Activated CD4-positive, alpha-beta T cell treated with anti-CD3 and anti-CD28 coated beads, Interleukin-2, amount 10 ng/mL, durations not matched to agents 7 days and 5 days (primary cell): ENCODE data around the gene TNFRSF13B. TPM values are rescaled to one million over a fixed set of nuclear protein-coding genes. Genes with fewer than 3 reads are reported as not detected.
A peak's percentile ranks its signal among the peaks of the same experiment; 100 is the strongest.
"Not testable (repeated sequence)": the region's sequence is repeated elsewhere in the genome, so short reads cannot be mapped to it uniquely, and the experiment has no call there.

Experiments
- CTCF ChIA-PET: fragments of 350-600 bp; sonication (Branson Sonifier 250); formaldehyde crosslinking; loops from one replicate; lab custom pipeline; 2021; ENCODE audit warnings: antibody characterized with exemption; lab: Charles Lee
- POLR2A ChIA-PET: fragments of 350-600 bp; sonication (Branson Sonifier 250); formaldehyde crosslinking; loops from one replicate; lab custom pipeline; 2021; ENCODE audit warnings: antibody characterized with exemption; lab: Charles Lee
- DNase-seq: peaks from one replicate; pipeline ENCODE4 v3.0.0-alpha.2; 2020
- H3K27ac Mint-ChIP-seq: one replicate; pipeline ENCODE4 v1.8.0; 2021; ENCODE audit warnings: mild to moderate bottlenecking, moderate library complexity, mixed read lengths
- H3K27me3 Mint-ChIP-seq: one replicate; pipeline ENCODE4 v1.8.0; 2021; ENCODE audit warnings: mixed read lengths
- H3K36me3 Mint-ChIP-seq: one replicate; pipeline ENCODE4 v1.8.0; 2021; ENCODE audit warnings: low read depth, mixed read lengths
- H3K4me1 Mint-ChIP-seq: one replicate; pipeline ENCODE4 v1.8.0; 2021; ENCODE audit warnings: mixed read lengths
- H3K4me3 Mint-ChIP-seq: one replicate; pipeline ENCODE4 v1.8.0; 2021; ENCODE audit warnings: mild to moderate bottlenecking, moderate library complexity, mixed read lengths
- H3K9me3 Mint-ChIP-seq: one replicate; pipeline ENCODE4 v1.8.0; 2021; ENCODE audit warnings: mixed read lengths
- total RNA-seq, 2 experiments: library from RNA; stranded (reverse); gene quantifications; one replicate each; pipeline ENCODE4 v1.2.3, GENCODE V29; 2021

Gene TNFRSF13B
- total RNA-seq, 2 experiments from 2014 or later, result not detected

- Mint-ChIP-seq H3K4me3 (no peak overlapping the region), H3K27ac (no peak overlapping the region), H3K27me3 (peaks cover 3% of the 10 kb centered on the region), H3K36me3 (no peaks in the 10 kb centered on the region), H3K4me1 (peaks cover 4% of the 10 kb centered on the region), H3K9me3 (no peaks in the 10 kb centered on the region)
- POLR2A ChIA-PET, result no interaction called here
- CTCF ChIA-PET, result interaction anchor here (1.0 to 1.1 kb wide), 3 partner anchors 12 to 50 kb away, joined by 3 read pairs; no protein-coding TSS in a partner anchor
- no peak for DNase-seq
Measured at GRCh38 chr17:17001076-17001777, 29.3 kb upstream of the TNFRSF13B start.

GRCh38 chr17:16999931-17000625 is 28.2 kb upstream of the TNFRSF13B start:
- DNase-seq, result no peak
- Mint-ChIP-seq H3K9me3 (no peaks in the 10 kb centered on the region), H3K27ac (no peak overlapping the region), H3K4me1 (peaks cover 4% of the 10 kb centered on the region), H3K27me3 (no peaks in the 10 kb centered on the region), H3K36me3 (no peaks in the 10 kb centered on the region), H3K4me3 (no peak overlapping the region)
- CTCF ChIA-PET, result interaction anchor here (0.6 to 1.1 kb wide), 4 partner anchors 11 to 1170 kb away, joined by 3 read pairs; no protein-coding TSS in a partner anchor
- POLR2A ChIA-PET, result no interaction called here

GRCh38 chr17:16997514-16998429 is 25.9 kb upstream of the TNFRSF13B start:
- H3K4me1 Mint-ChIP-seq, result peaks cover 4% of the 10 kb centered on the region
- no peak overlapping the region for H3K27ac Mint-ChIP-seq
- H3K27me3 Mint-ChIP-seq, result peaks cover 5% of the 10 kb centered on the region
- no peaks in the 10 kb centered on the region for H3K36me3 Mint-ChIP-seq
- no peak for DNase-seq
- no peak overlapping the region for H3K4me3 Mint-ChIP-seq
- CTCF ChIA-PET, result interaction anchor here (0.5 kb wide), 1 partner anchor 276 kb away, joined by 3 read pairs; no protein-coding TSS in a partner anchor
- POLR2A ChIA-PET, result no interaction called here
- no peaks in the 10 kb centered on the region for H3K9me3 Mint-ChIP-seq

GRCh38 chr17:16996726-16997125 is 24.8 kb upstream of the TNFRSF13B start:
- H3K27me3 Mint-ChIP-seq, H3K4me1 Mint-ChIP-seq, POLR2A ChIA-PET, H3K27ac Mint-ChIP-seq, H3K4me3 Mint-ChIP-seq, H3K36me3 Mint-ChIP-seq, H3K9me3 Mint-ChIP-seq, DNase-seq: not testable (repeated sequence)
- CTCF ChIA-PET, result interaction anchor here (0.5 kb wide), 1 partner anchor 638 kb away, joined by 7 read pairs; no protein-coding TSS in a partner anchor

GRCh38 chr17:16995930-16996329 is 24.0 kb upstream of the TNFRSF13B start:
- no peaks in the 10 kb centered on the region for H3K36me3 Mint-ChIP-seq
- CTCF ChIA-PET, result no interaction called here
- no peaks in the 10 kb centered on the region for H3K9me3 Mint-ChIP-seq
- no peak overlapping the region for H3K27ac Mint-ChIP-seq
- H3K27me3 Mint-ChIP-seq, result peaks cover 5% of the 10 kb centered on the region
- H3K4me1 Mint-ChIP-seq, result peaks cover 7% of the 10 kb centered on the region
- POLR2A ChIA-PET, result no interaction called here
- DNase-seq, result no peak
- no peak overlapping the region for H3K4me3 Mint-ChIP-seq

GRCh38 chr17:16994631-16995030 is 22.7 kb upstream of the TNFRSF13B start:
- DNase-seq, result no peak
- Mint-ChIP-seq H3K4me1 (peaks cover 20% of the 10 kb centered on the region), H3K4me3 (no peak overlapping the region), H3K36me3 (no peaks in the 10 kb centered on the region), H3K9me3 (no peaks in the 10 kb centered on the region), H3K27me3 (peaks cover 5% of the 10 kb centered on the region), H3K27ac (no peak overlapping the region)
- ChIA-PET CTCF (interaction anchor here (1.0 kb wide), 1 partner anchor 13 kb away, joined by 4 read pairs; no protein-coding TSS in a partner anchor), POLR2A (no interaction called here)

GRCh38 chr17:16991349-16992009 is 19.6 kb upstream of the TNFRSF13B start:
- no peak overlapping the region for H3K4me3 Mint-ChIP-seq
- peaks cover 5% of the 10 kb centered on the region for H3K27me3 Mint-ChIP-seq
- CTCF ChIA-PET, result interaction anchor here (0.5 to 1.0 kb wide), 10 partner anchors 9 to 821 kb away, joined by 3 to 7 read pairs (median 4); no protein-coding TSS in a partner anchor
- H3K9me3 Mint-ChIP-seq, result no peaks in the 10 kb centered on the region
- DNase-seq, result peak; percentile 84
- peaks cover 46% of the 10 kb centered on the region for H3K4me1 Mint-ChIP-seq
- POLR2A ChIA-PET, result interaction anchor here (0.5 kb wide), 1 partner anchor 72 kb away, joined by 5 read pairs; no protein-coding TSS in a partner anchor
- peak overlapping the region; percentile 19 for H3K27ac Mint-ChIP-seq
- no peaks in the 10 kb centered on the region for H3K36me3 Mint-ChIP-seq

GRCh38 chr17:16989953-16990860 is 18.3 kb upstream of the TNFRSF13B start:
- no peak for DNase-seq
- ChIA-PET POLR2A (no interaction called here), CTCF (interaction anchor here (1.5 to 1.7 kb wide), 2 partner anchors 10 to 25 kb away, joined by 3 to 6 read pairs; no protein-coding TSS in a partner anchor)
- H3K9me3 Mint-ChIP-seq, result no peaks in the 10 kb centered on the region
- H3K27me3 Mint-ChIP-seq, result peaks cover 5% of the 10 kb centered on the region
- no peak overlapping the region for H3K4me3 Mint-ChIP-seq
- H3K27ac Mint-ChIP-seq, result peak overlapping the region; percentile 98
- H3K4me1 Mint-ChIP-seq, result peaks cover 50% of the 10 kb centered on the region
- no peaks in the 10 kb centered on the region for H3K36me3 Mint-ChIP-seq

- no peaks in the 10 kb centered on the region for H3K36me3 Mint-ChIP-seq
- CTCF ChIA-PET, result interaction anchor here (0.5 to 1.7 kb wide), 4 partner anchors 11 to 1228 kb away, joined by 3 to 6 read pairs (median 4); no protein-coding TSS in a partner anchor
- peaks cover 50% of the 10 kb centered on the region for H3K4me1 Mint-ChIP-seq
- H3K4me3 Mint-ChIP-seq, result peak overlapping the region; percentile 60
- POLR2A ChIA-PET, result no interaction called here
- H3K9me3 Mint-ChIP-seq, result no peaks in the 10 kb centered on the region
- H3K27ac Mint-ChIP-seq, result peak overlapping the region; percentile 98
- H3K27me3 Mint-ChIP-seq, result peaks cover 5% of the 10 kb centered on the region
- peak; percentile 58 for DNase-seq
Measured at GRCh38 chr17:16989230-16989952, 17.5 kb upstream of the TNFRSF13B start.

GRCh38 chr17:16988749-16989229 is 16.9 kb upstream of the TNFRSF13B start:
- Mint-ChIP-seq H3K9me3 (no peaks in the 10 kb centered on the region), H3K36me3 (no peaks in the 10 kb centered on the region), H3K27ac (peak overlapping the region; percentile 98), H3K4me1 (peaks cover 50% of the 10 kb centered on the region), H3K4me3 (peak overlapping the region; percentile 60), H3K27me3 (no peaks in the 10 kb centered on the region)
- ChIA-PET POLR2A (interaction anchor here (0.6 kb wide), 1 partner anchor 621 kb away, joined by 5 read pairs; no protein-coding TSS in a partner anchor), CTCF (interaction anchor here (0.5 to 1.6 kb wide), 3 partner anchors 11 to 1228 kb away, joined by 3 to 4 read pairs (median 3); no protein-coding TSS in a partner anchor)
- DNase-seq, result peak; percentile 22
